ENCODE measurements around the gene CXCL12.

- no peak for TF ChIP-seq POLR2A (IDR thresholded peaks at IDR 0.05)
- TF ChIP-seq, protein P1, sequence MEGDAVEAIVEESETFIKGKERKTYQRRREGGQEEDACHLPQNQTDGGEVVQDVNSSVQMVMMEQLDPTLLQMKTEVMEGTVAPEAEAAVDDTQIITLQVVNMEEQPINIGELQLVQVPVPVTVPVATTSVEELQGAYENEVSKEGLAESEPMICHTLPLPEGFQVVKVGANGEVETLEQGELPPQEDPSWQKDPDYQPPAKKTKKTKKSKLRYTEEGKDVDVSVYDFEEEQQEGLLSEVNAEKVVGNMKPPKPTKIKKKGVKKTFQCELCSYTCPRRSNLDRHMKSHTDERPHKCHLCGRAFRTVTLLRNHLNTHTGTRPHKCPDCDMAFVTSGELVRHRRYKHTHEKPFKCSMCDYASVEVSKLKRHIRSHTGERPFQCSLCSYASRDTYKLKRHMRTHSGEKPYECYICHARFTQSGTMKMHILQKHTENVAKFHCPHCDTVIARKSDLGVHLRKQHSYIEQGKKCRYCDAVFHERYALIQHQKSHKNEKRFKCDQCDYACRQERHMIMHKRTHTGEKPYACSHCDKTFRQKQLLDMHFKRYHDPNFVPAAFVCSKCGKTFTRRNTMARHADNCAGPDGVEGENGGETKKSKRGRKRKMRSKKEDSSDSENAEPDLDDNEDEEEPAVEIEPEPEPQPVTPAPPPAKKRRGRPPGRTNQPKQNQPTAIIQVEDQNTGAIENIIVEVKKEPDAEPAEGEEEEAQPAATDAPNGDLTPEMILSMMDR (IDR thresholded peaks at IDR 0.05): no peak
- no peak for TF ChIP-seq EP300 (IDR thresholded peaks at IDR 0.05)
Observed at GRCh38 chr10:44335330-44336021, 49.4 kb downstream of the CXCL12 start.
